NCI-H2196 (cell line): ENCODE results near the gene CASZ1.

Experiments
- DNase-seq: peaks from one replicate; lab custom pipeline; 2025; ENCODE audit not compliant: unreplicated experiment; lab: John Stamatoyannopoulos, UW

The CASZ1 gene

GRCh38 chr1:10730985-10731384, 65.5 kb downstream of the CASZ1 start:
- no peak for DNase-seq

GRCh38 chr1:10728595-10729410, 67.6 kb downstream of the CASZ1 start:
- no peak for DNase-seq

- DNase-seq: peak; percentile 94
Observed at GRCh38 chr1:10727751-10728232, 68.7 kb downstream of the CASZ1 start.

GRCh38 chr1:10726355-10726754, 70.1 kb downstream of the CASZ1 start:
- peak; percentile 50 for DNase-seq

- DNase-seq: peak; percentile 59
Observed at GRCh38 chr1:10724948-10725847, 71.2 kb downstream of the CASZ1 start.

GRCh38 chr1:10724511-10724910, 71.9 kb downstream of the CASZ1 start:
- no peak for DNase-seq

- DNase-seq: peak; percentile 88
Observed at GRCh38 chr1:10724052-10724494, 72.4 kb downstream of the CASZ1 start.

- no peak for DNase-seq
Observed at GRCh38 chr1:10723317-10723716, 73.1 kb downstream of the CASZ1 start.

- DNase-seq: no peak
Observed at GRCh38 chr1:10722803-10723202, 73.6 kb downstream of the CASZ1 start.

GRCh38 chr1:10721381-10722321, 74.8 kb downstream of the CASZ1 start:
- DNase-seq: no peak

- no peak for DNase-seq
Observed at GRCh38 chr1:10720635-10721034, 75.8 kb downstream of the CASZ1 start.

GRCh38 chr1:10718083-10718415, 78.4 kb downstream of the CASZ1 start:
- no peak for DNase-seq

- DNase-seq: no peak
Observed at GRCh38 chr1:10717296-10718082, 79.0 kb downstream of the CASZ1 start.

GRCh38 chr1:10716840-10717239, 79.6 kb downstream of the CASZ1 start:
- DNase-seq: no peak

GRCh38 chr1:10714337-10715114, 81.9 kb downstream of the CASZ1 start:
- DNase-seq: no peak

GRCh38 chr1:10713614-10714013, 82.8 kb downstream of the CASZ1 start:
- no peak for DNase-seq

GRCh38 chr1:10712568-10713362, 83.7 kb downstream of the CASZ1 start:
- no peak for DNase-seq

- DNase-seq: peak; percentile 78
Observed at GRCh38 chr1:10710489-10710888, 86.0 kb downstream of the CASZ1 start.
